Brain pericyte (primary cell): Measurements from ENCODE around the gene ZNF561.

Source experiments
- DNase-seq: peaks from one replicate; pipeline ENCODE4 v3.0.0-alpha.2; 2012; ENCODE audit warnings: low read depth, low spot score

Gene ZNF561

DNA sequence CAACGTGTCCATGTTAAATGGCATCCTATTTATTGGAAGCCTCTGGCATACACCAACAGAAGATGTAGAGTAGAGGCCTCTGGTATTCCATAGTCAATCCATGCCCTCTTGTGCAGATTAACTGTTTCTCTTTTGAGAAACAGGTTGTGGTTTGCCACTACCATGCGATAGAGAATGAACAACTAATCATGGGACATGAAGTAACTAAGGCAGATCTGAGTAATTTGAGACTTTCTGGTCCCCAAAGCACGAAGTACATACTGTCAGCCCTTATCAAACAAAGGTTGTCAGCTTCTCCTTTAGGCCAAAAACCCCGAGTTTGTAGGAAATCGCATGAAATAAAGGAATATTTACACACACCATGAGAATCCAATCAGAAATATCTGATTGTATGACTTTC is 40.3 kb downstream of the ZNF561 start:
- no peak for DNase-seq

DNA sequence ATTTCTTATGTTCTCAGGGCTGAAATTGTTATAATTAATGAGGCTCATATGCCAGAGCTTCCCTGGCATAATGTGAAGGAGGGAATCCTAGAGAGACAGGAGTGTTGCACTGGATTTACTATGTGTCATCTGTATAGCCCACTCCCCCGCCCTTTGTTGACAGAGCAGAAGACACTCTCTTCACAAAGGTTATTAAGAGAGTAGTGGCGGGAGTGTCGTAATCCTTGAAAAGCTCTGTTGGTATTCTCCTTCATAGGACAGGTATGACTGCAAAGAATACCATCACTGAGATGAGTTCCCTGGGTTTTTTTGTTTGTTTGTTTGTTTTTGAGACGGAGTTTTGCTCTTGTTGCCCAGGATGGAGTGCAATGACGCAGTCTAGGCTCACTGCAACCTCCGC is 50.8 kb downstream of the ZNF561 start:
- no peak for DNase-seq

DNA sequence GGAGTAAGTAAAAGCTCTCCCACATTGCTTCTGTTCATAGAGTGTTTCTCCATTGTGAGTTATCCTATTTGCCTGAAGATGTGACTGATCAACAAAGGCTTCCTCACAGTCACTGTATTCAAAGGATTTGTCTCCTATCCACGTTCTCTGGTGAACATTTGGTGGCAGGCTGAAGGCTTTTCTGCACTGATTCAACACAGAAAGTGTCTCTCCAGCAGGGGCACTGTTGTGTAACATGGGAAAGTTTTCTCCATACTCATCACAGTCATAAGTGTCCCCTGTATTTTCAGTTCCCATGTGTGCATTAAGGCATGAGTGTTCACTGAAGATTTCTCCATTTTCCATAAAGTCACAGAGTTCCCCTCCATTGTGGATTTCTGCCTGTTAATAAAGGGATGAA is 54.3 kb downstream of the ZNF561 start:
- DNase-seq: no peak

DNA sequence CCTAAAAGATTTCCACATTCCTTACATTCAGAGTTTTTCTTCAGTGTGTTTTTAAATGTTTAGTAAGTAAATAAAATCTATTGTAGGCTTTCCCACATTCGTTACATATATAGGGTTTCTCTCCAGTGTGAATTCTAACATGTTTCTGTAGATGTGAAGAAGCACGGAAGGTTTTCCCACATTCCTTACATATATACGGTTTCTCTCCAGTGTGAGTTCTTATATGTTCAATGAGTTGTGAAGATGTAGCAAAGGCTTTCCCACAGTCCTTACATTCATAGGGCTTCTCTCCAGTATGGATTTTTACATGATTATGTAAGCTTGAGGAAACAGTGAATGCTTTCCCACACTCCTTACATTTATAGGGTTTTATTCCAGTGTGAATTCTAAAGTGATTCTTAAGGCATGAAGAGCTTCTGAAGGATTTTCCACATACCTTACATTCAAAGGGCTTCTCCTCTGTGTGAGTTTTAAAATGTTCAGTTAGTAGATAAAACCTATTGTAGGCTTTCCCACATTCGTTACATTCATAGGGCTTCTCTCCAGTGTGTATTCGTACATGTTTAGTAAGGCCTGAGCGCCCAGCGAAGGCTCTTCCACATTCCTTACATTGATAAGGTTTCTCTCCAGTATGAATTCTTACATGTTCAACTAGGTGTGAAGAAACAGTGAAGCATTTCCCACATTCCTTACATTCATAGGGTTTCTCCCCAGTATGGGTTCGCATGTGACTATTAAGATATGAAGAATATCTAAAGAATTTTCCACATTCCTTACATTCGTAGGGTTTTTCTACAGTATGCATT is 54.9 kb downstream of the ZNF561 start:
- DNase-seq: no peak
